ENCODE measurements around the gene C11orf21. TPM values are rescaled to one million over a fixed set of nuclear protein-coding genes. Genes with fewer than 3 reads are reported as not detected.

The C11orf21 gene
- 12.1 TPM for total RNA-seq
- long read RNA-seq, partial matches to known transcripts: 2 of 12 reads
- long read RNA-seq, other reads (novel, unspliced or antisense): 6 of 12 reads

- H3K27ac ChIP-seq: peak within 1 kb of the TSS; percentile 78
- no peaks in the 10 kb centered on the region for H3K36me3 ChIP-seq
- H3K27me3 ChIP-seq (ENCODE audit: low read depth): no peaks in the 10 kb centered on the region
- ATAC-seq (peak; percentile 51 to 64), DNase-seq (peak; percentile 82)
- H3K4me1 ChIP-seq: peaks cover 48% of the 10 kb centered on the region
- H3K4me3 ChIP-seq: peak within 1 kb of the TSS; percentile 47
- no peaks in the 10 kb centered on the region for H3K9me3 ChIP-seq
- intact Hi-C loops (cut with DNase I): loop anchor here (10.0 kb wide), 1 partner anchor 123 kb away; no protein-coding TSS in a partner anchor
- no peak for TF ChIP-seq CTCF (IDR thresholded peaks at IDR 0.05)
Observed at GRCh38 chr11:2301631-2302305, at the start of gene C11orf21, which contains the start of gene TSPAN32. Gene C11orf21, minus strand, starts transcription at chr11:2301918. Its CDS starts 110 bp downstream, at chr11:2301808. Gene TSPAN32, plus strand, starts transcription at chr11:2302013. Its CDS starts 137 bp downstream, at chr11:2302150.

DNA sequence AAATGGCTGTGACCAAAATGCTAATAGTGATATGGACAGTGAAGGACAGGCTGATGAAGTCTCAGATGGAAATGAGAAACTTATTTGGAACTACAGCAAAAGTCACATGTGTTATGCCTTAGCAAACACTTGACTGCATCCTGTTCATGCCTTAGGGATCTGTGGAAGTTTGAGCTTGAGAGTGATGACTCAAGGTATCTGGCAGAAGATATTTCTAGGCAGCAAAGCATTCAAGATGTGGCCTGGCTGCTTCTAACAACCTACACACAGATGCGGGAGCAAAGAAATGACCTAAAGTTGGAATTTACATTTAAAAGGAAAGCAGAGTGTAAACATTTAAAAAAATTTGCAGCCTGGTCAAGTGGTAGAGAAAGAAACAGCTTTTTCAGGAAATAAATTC, 47.3 kb upstream of the C11orf21 start:
- H3K9me3 ChIP-seq: peaks cover 6% of the 10 kb centered on the region
- no peak for ATAC-seq
- no peak overlapping the region for H3K4me3 ChIP-seq
- H3K27me3 ChIP-seq (ENCODE audit: low read depth): no peaks in the 10 kb centered on the region
- no peaks in the 10 kb centered on the region for H3K4me1 ChIP-seq
- H3K36me3 ChIP-seq: no peaks in the 10 kb centered on the region
- H3K27ac ChIP-seq: no peak overlapping the region
- DNase-seq: no peak
- intact Hi-C loops (cut with DNase I): no loop called here
- no peak for TF ChIP-seq CTCF (IDR thresholded peaks at IDR 0.05)

GRCh38 chr11:2347308-2347830, 45.7 kb upstream of the C11orf21 start:
- Histone ChIP-seq H3K4me1 (no peaks in the 10 kb centered on the region), H3K4me3 (no peak overlapping the region), H3K9me3 (peaks cover 6% of the 10 kb centered on the region), H3K27ac (no peak overlapping the region), H3K27me3 (ENCODE audit: low read depth) (no peaks in the 10 kb centered on the region), H3K36me3 (no peaks in the 10 kb centered on the region)
- DNase-seq (no peak), ATAC-seq (no peak)
- TF ChIP-seq CTCF (IDR thresholded peaks at IDR 0.05): no peak
- intact Hi-C loops (cut with DNase I): no loop called here

GRCh38 chr11:2346586-2347307, 45.0 kb upstream of the C11orf21 start:
- Histone ChIP-seq H3K36me3 (no peaks in the 10 kb centered on the region), H3K9me3 (peaks cover 6% of the 10 kb centered on the region), H3K4me3 (no peak overlapping the region), H3K4me1 (no peaks in the 10 kb centered on the region), H3K27me3 (ENCODE audit: low read depth) (no peaks in the 10 kb centered on the region), H3K27ac (no peak overlapping the region)
- no peak for TF ChIP-seq CTCF (IDR thresholded peaks at IDR 0.05)
- no peak for DNase-seq
- ATAC-seq: no peak
- intact Hi-C loops (cut with DNase I): no loop called here

DNA sequence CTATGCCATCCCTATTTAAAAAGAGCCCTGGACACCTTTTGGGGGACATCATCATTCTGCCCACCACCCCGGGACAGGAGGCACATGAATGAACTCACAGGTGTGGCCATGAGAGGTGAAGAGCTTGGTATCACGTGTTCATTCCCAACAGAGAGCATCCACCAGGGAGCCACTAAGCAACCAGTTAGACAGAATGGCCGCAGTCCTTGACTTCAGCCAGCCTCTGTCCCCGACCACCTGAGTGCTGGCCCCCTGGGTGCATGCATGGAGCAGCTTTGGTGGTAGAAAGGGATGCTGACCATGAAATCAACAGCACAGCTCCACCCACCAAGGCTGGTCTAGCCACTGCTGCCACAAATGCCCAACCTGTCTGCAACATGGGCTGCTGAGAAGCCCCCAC, 44.3 kb upstream of the C11orf21 start:
- Histone ChIP-seq H3K9me3 (peaks cover 6% of the 10 kb centered on the region), H3K36me3 (no peaks in the 10 kb centered on the region), H3K27me3 (ENCODE audit: low read depth) (no peaks in the 10 kb centered on the region), H3K4me3 (no peak overlapping the region), H3K4me1 (no peaks in the 10 kb centered on the region), H3K27ac (no peak overlapping the region)
- intact Hi-C loops (cut with DNase I): no loop called here
- no peak for DNase-seq
- TF ChIP-seq CTCF (IDR thresholded peaks at IDR 0.05): no peak
- ATAC-seq: no peak

Data from lower lobe of right lung (tissue), 2 donors.